KG1 (cell line): Measurements from ENCODE around the gene NR3C2.
"Not testable (repeated sequence)": the region's sequence is repeated elsewhere in the genome, so short reads cannot be mapped to it uniquely, and the experiment has no call there.

ENCODE experiments used
- DNase-seq: peaks from one replicate; lab custom pipeline; 2025; lab: John Stamatoyannopoulos, UW

NR3C2 gene

DNA sequence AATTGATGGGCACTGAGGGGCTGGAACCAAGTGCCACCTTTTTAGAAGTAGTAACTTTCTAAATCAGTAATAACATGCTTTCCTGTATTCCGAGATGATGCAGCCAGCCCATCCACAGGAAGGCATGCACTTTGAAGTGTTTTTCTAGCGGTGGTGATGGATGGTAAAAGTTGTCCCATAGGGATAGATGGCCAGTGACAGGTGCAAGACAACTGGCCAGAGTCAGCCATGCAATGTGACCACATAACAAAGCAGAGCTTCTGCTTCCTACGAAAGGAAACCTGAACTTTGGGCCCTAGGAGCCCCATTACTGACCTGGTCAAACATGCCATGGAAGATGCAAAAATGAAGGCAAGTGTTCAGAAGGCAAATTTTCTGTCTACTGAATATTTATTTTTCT, 72.3 kb downstream of the NR3C2 start:
- no peak for DNase-seq

DNA sequence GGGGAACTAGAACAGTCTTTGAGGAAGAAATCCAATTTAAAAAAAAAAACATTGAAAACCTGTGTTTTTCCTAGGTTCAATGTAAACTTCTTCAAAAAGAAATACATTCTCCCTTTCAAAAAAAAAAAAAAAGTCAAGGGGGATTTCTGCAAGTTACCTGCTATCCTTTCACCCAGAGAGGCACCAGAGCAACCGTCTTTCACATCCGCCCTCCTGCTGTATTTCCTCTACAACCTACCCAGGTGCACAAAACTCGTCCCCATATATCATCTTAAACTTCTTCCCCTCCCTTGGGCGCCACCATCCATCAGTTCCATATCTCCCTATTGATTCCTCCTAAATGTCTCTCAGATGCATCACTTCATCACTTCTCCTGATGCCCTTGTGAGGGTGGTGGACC, 74.5 kb downstream of the NR3C2 start:
- no peak for DNase-seq

DNA sequence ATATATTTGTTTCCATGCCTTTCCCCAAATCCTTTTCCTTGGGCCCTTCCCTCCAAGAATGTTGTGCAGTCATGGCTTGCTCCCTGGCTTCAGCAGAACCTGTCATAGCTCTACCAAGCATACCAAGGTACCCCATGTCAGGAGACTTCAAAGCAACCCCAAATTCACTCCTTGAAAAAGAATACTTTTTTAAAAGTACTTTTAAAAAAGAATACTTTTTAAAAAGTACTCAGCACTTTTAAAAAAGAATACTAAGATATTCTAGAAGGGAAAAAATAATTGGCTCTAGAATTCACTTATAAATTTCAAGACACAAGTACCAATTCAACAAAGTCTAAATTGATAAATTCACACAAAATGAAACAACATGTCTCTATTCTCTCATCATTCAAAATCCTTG, 76.0 kb downstream of the NR3C2 start:
- no peak for DNase-seq

DNA sequence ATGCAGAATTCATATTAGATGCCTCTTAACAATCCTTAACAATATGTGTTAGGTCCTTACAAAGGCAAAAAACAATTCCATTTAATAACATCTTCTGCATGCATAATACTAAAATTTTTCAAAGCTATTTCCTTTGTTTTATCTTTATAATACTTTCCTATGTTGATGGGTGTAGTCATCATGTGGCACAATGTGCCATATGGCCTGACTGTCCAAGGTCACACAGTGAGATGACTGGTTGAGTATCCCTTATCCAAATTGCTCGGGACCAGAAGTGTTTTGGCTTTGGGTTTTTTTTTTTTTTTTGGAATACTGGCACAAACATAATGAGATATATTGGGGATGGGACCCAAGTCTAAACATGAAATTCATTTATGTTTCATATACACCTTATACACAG, 77.7 kb downstream of the NR3C2 start:
- DNase-seq: no peak

DNA sequence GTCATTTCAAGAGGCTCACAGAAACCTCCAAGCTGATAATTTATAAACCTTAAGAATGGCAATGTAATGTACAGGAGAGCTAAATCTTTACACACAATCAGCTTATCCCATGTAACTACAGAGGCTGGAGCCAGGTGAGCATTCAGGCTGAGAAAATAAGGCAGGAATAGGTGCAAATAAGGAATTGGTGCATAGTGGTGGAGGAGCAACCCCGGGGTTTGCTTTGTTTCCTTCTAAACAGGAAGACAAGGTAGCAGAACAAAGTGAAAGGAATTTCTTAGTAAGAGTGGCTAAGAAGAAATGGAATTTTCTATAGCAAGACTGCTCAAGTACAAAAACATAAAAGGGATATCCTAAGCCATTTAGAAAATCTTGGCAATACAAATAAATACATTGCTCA, 82.4 kb downstream of the NR3C2 start:
- DNase-seq: no peak

DNA sequence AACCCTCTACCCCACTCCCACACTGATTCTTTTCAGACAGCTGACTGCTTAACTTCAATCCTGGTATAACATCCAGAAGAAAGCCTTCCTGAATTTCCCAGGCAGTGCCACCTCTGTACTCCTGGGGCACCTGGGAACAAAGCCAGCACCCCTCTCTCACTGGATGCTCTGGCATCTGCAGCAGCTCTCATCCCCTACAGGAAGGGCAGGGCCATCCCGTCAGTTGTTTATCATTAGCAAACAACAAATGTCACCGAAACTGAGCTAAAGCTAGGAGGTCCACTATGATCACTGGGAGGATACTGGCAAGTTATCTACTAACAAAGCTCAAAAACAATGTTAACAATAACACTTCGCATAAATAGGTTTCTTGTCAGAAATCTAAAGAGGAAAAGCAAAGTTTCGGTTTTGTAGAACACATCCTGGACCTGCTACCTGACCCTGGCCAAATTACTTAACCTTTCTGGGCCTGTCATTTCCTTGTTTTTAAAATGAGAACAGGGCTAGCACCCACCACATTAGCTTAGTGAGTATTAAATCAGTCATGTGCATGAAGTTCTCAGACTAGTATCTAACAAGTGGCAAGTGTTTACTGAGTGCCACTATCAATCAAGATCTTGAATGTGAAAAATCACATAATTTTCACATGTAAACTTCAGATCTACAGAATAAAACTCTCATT, 86.6 kb downstream of the NR3C2 start:
- no peak for DNase-seq

DNA sequence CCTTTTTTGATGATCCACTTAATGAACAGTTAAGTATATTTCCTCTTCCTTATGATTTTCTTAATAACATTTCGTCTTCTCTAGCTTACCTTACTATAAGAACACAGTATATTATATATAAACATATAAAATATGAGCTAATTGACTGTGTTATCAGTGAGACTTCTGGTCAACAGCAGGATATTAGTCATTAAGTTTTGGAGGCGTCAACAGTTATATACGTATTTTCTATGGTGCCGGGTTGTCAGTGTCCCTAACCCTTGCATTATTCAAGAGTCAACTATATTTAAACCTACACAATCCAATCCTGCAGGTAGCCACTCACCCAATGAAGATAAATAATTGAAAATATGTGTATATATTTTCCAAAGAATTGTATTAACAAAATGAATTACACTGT, 88.0 kb downstream of the NR3C2 start:
- no peak for DNase-seq

DNA sequence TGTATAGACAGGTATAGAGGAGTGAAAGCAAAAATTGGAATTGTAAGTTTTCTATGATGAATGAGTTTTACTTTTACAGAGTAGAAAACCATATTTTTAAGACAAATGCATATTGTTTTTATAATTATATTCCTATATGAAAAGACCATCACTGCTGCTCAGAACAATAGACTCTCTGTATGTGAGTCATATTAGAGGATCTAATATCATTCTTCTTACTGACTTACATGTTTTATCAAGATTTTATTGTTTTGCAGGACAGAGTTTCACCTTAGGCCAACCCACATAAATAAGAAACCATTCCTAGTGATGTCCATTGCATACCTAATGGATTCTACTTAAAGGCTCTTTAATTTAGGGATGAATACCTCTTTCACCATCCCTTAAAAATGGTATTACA, 88.6 kb downstream of the NR3C2 start:
- no peak for DNase-seq

DNA sequence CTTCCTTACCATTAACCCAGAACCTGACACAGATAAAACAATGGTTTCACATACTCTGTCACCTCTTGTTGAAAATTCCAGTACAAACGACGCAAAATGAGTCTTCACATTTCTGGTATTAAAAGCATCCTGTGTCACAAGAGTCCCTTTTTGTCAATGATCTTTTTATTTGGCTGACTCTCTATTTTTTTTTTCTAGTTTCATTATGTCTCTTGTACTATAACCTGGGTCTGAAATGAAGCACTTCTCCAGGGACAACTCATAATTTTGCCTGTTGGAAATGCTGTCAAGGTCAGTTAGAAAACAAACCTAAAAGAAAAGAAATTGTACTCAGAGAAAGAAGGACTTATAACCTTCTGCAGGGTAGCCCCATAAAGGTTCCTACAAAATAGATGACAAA, 93.1 kb downstream of the NR3C2 start:
- DNase-seq: no peak

DNA sequence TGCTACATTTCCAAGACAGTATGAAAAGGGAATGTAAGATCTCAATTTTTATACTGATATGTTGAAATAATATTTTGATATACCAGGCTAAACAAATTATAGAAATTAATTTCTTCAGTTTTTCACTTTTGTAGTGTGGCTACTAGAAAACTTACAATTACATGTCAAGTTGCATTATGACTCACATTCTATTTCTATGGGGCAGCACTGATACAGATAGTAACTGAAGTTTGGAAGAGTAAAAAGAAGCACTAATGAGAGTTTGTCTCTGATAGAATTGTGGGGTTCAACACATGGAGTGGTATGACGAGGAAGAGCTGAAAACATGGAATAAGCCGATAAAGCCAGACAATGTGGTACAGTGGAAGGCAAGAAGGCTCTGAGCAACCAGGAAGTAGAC, 95.6 kb downstream of the NR3C2 start:
- no peak for DNase-seq

DNA sequence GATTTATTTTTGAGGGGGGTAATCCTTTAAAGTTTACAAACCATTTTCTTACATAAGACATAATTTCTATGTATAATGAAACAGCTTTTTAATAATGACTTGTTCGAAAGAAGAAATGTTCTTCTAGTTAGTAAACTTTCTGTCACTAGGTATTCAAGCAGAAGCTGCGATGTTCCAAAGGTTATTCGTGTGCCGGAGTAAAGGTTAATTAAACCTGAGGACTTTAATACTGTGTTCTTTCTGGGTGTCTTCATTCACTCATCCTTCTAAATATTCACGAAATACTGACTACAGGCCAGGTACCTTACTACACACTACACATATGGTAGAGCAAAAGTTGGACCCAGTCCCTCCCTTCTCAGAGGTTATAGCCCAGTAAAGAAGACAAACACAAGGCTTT, 96.7 kb downstream of the NR3C2 start:
- DNase-seq: no peak

DNA sequence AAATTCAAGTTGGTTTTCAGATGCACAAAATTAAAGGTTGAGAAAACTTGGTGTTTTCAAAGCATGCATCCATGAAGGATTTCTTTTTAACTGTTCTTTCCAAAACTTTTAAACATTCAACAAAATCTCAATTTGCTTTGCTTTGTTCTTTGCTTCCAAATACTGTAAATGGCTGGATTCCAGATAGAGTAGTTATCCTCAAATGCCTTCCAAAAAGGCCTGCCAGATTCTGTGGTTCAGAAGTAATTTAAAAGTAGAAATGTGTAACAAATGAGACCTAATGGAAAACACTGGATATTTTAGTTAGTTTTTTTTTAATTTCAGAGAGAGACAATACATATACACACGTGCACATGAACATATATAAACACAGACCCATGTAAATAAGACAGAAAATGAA, 97.3 kb downstream of the NR3C2 start:
- DNase-seq: no peak

DNA sequence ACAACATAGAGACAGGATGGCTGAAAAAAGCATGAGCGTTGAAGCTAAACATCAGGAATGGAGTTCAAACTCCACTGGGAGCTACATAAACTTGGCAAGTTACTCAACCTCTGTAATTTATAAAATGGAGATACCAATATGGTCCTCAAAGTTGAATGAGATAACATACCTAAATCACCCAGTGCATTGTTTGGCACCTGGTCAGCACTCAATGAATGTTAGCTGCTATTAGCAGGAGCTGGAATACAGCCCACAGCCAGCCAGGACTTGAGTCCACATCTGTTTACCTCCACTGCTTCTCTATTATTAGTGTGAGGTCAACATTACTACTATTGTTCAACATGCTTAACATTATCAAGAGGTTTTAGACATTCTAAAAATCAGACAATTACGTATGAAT, 97.9 kb downstream of the NR3C2 start:
- no peak for DNase-seq

DNA sequence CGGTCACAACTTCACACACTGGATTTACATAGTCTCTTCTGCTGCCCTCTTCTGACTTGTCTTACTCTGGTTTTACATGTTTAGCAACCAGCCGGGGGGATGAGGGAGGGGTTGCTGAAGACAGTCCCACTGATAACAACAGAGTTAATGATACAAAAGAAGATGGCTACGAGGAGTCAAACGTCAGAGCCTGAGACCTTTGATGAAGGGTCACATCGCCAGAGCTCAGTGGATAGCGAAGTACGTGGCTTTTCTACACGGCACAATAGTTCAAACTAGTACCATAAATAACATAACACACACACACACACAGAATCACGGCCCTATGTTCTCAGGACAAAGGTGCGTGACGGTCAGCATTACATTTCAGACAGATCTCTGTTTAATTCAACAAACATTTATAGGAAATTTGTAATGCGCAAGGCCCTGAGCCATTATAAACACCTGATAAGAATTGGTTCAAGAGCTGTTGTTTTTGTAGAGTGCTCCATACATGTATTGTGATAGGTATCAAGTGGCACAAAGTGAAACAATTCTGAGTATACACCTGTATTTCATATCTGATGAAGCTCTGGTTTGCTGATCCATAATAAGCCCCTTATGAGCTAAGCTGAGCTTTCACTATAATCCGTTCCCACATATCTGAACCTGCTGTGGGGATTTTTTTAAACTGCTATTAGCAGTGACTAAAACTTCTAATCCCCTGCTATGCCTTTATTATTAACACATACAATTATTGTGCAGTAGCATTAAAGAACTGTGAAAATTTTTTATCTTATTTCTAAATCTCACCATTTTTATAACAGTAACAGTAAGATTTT, 100.0 kb downstream of the NR3C2 start:
- DNase-seq: no peak

DNA sequence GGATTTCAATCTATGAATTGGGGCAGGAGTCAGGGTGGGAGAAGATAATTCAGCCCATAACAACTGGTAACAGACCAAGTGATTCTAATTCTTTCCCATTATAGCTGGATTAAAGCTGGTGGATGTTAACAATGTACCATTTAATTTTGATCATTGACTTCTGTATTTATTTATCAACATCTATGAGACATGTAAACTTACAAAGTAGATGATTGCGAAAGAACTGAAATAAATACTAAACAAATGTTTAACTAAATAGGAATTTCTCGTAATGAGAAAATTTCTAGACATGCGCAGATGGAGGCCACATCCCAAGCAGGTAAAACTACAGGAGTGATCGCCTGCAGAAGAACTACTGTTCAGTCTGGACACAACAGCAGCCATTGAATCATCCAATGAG, 107.1 kb downstream of the NR3C2 start:
- no peak for DNase-seq

DNA sequence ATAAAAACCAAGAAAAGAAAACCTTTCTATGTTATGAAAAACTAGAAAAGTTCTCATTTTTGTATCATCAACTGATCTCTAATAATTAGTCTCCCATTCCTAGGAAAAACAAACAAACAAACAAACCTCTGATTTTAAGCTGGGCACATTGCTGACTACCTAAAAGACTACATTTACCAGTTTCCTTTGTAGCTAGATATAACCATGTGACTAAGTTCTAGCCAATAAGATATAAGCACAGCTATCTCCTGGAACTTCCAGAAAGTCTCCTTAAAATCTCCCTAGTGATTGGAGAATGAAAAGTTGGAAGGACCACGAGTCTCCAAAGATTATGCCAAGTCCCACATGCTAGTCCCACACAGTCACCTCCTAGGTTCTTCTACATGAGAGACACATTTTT, 108.9 kb downstream of the NR3C2 start:
- DNase-seq: no peak

DNA sequence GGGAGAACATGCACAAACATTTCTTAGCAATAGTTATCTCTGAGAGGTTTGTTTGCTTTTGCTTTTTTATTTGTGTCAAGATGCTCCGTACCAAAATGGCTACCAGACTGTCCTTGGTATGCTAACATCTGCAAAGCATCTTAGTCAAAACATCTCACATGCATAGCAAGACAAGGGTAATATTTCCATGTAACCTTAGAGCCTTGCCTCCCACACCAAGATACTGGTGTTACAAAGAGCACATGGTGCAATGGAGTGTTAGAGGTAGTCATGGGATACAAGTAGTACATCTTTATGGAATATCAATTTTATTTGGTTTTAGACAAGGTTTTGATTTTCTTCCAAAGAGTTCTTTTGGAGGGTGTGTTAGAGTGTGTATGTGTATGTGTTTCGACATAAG, 109.7 kb downstream of the NR3C2 start:
- DNase-seq: no peak

DNA sequence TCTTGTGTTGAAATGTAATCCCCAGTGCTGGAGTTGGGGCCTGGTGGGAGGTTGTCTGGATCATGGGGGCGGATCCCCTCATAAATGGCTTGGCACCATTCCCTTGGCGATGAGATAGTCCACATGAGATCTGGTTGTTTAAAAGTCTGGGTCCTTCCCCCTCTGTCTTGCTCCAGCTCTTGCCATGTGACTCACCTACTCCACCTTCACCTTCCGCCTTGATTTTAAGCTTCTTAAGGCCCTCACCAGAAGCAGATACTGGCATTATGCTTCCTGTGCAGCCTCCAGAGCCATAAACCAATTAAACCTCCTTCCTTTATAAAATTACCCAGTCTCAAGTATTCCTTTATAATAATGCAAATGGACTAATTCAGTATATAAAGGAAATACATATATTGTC, 111.5 kb downstream of the NR3C2 start:
- no peak for DNase-seq

DNA sequence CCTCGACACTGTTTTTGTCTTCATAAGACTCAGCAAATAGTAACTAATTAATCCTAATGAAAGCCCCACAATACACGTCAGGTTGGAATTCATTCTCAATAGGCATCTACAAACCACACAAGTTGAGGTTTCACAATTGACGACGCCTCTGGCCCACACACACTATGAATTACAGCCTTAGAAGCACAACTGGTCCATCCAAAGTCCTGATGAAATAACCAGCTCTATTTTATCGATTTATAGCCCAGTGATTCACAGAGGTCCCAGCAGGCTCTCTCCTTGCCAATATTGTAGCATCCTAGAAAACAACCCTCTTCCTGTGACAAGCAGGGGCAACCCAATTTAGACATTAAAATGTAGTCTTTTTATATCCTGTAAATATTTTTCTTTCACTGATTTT, 112.1 kb downstream of the NR3C2 start:
- no peak for DNase-seq

DNA sequence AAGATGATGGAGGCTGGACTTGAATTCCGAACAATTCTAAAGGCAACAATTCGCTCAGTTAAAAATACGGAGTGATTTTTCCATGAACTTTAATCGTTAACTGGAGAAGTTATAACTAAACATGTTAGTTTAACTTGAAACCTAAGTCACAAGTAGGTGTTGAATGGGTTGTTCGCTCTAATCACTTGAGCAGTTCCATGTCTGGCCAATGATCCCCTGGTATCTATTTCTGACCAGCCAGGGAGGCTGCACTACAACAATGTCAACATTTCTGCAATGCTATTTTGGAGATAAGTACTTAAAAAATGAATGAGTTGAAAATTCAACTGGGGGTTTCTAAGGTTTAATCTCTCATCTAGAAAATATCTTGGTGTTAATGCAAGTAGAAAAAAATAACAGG, 112.5 kb downstream of the NR3C2 start:
- DNase-seq: no peak

DNA sequence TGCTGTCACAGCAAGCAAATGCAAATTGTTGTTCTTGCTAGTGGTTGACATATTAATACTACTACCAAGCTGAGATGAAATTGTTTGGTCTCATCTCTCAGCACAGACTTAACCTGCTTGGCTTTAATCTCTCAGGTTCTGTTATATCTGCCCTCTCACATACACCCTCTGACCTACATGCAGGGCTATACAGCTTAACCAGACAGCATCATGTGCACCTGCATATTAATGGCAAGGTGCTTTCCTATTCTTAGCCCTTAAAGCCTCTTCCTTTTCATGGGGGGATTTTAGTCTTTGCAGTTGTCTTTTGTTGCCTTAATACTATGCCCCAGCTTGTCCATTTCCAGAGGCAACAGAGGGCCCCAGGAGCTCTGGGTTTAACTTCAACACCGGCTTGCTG, 114.5 kb downstream of the NR3C2 start:
- DNase-seq: no peak

DNA sequence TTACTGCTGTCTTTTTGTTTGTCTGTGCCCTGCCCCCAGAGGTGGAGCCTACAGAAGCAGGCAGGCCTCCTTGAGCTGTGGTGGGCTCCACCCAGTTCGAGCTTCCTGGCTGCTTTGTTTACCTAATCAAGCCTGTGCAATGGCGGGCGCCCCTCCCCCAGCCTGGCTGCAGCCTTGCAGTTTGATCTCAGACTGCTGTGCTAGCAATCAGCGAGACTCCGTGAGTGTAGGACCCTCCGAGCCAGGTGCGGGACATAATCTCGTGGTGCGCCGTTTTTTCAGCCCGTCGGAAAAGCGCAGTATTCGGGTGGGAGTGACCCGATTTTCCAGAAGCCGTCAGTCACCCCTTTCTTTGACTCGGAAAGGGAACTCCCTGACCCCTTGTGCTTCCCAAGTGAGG, 118.9 kb downstream of the NR3C2 start:
- DNase-seq: not testable (repeated sequence)

DNA sequence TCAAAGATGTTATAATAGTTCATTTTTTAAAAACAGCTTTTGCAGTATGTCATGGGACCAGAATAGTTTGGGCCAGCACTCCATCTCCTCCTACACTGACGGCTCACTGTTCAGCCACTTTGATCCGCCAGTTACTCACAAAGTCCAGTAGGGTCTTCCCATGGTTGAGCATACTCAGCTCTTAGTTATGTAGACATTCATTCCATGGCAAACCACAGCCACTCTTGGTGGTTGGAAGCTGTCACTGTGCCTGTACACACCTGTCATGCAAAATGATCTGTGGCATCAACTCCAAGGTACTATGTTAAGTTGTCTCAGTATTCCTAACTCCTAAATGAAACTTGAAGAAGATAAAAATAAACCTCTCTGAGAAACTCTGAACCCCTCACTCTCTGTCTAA, 127.2 kb downstream of the NR3C2 start:
- DNase-seq: no peak

DNA sequence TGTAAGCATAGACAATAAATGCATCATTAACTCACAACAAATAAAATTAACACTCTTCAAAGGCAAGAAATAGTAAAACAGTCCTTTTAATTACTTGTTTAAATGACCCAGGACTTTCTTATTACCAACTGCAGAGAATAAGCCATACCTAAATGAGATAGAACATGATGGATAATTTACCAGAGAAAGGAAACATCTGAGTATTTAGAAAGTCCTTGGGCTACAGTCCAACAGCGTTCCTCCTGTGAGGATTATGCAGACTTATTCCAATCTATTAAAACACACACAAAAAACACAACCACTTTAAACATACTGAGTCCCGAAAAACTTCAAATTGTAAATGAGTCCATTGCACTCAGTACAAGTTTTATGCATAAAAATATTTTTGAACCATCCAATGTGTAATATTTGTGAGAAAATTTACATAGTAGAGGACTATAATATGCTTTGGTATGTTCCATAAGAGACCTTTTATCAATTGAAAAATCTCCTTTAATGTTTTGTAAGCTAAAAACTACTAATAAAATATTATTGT, 129.2 kb downstream of the NR3C2 start:
- no peak for DNase-seq
